Myocyte (in vitro differentiated cells): ENCODE measurements around the gene FOXD2. TPM values are rescaled to one million over a fixed set of nuclear protein-coding genes. Genes with fewer than 3 reads are reported as not detected.
"Not testable (repeated sequence)": the region's sequence is repeated elsewhere in the genome, so short reads cannot be mapped to it uniquely, and the experiment has no call there.

Experiments
- DNase-seq: peaks from one replicate; pipeline ENCODE4 v3.0.0-alpha.2; 2012; ENCODE audit warnings: low read depth
- total RNA-seq: library from RNA; depleted of rRNA; stranded (reverse); fragments of >200 nt; gene quantifications from 2 replicates; pipeline ENCODE4 v1.2.3, GENCODE V29; 2014

The FOXD2 gene
- total RNA-seq, 1 donor from 2014 or later: 0.37 TPM

DNA sequence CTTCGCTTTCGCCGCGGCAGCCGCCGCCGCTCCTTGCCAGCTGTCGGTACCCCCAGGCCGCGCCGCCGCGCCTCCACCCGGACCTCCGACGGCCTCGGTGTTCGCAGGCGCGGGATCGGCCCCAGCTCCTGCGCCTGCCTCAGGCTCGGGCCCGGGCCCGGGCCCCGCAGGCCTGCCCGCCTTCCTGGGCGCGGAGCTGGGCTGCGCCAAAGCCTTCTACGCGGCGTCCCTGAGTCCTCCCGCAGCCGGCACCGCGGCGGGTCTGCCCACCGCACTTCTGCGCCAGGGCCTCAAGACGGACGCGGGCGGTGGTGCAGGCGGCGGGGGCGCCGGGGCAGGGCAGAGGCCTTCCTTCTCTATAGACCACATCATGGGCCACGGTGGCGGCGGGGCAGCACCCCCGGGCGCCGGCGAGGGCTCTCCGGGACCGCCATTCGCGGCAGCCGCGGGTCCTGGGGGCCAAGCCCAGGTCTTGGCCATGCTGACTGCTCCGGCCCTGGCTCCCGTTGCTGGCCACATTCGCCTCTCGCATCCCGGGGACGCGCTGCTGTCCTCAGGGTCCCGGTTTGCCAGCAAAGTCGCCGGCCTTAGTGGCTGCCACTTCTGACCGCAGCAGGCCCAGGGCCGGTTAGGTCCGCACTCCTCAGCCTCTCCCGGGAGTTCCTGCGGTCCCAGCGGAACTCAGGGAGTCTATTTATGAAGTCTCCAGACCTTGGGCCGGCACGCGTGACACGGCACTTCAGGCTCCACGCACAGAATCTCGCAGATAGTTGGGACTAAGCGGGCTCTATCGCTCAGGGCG is 1.4 kb downstream of the FOXD2 start:
- DNase-seq: no peak

DNA sequence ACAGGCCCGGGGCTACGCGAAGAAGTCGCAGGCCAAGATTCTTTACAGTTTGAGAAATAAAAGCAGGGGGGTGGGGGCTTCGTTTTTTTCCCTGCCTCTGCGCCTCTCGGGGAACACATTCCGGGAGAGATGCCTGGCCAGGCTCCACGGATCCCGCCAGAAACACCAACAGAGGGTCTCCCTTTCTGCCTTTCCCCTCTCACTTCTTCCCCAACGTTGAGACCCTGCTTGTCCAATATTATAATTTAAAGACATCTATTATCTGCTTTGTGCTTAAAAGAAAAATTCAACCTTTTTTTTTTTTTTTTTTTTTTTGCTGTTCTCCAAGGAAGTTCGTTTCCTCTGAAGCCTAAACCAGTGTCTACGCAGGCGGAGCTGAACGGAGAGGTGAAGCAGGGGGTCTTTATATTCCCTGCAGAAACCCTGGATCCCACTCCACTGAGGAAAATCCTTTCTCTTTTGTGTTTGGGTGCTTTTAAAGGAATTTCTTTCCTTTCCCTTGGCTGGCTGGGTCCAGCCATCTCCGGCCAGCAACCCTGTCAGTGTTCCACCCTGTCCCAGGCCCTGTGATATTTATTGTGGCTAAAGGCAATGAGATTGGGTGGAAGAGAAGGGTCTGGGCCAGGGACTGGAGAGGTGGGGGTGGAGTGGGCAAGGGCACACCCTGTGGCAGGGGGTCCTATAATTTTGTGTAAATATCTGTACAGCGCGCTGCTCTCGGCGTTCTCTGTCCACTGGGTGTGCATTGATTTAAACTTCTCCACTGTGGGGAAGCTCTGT is 2.2 kb downstream of the FOXD2 start:
- DNase-seq: no peak

DNA sequence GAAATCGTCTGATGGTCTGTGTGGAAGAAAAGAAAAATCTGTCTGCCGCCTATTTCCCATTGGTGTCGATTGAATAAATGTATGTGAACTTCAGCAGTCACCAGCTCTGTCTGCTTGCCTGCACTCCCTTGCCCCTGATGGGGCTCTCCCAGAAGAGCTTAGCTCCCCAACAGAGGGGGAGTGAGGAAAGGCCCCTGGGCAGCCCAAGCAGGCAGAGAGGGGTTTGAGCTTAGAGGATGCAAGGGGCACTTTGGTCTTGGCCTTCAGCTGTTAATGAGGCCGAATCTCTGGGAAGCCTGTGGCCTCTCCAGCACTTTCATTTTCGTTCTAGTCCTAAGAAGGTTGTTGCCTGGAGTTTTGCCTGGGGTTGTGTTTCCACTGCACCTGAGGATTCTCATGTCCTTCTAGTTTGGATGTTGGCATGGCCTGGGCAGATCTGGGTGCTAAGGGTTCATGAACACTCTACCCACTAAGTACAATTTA is 2.8 kb downstream of the FOXD2 start:
- DNase-seq: no peak

DNA sequence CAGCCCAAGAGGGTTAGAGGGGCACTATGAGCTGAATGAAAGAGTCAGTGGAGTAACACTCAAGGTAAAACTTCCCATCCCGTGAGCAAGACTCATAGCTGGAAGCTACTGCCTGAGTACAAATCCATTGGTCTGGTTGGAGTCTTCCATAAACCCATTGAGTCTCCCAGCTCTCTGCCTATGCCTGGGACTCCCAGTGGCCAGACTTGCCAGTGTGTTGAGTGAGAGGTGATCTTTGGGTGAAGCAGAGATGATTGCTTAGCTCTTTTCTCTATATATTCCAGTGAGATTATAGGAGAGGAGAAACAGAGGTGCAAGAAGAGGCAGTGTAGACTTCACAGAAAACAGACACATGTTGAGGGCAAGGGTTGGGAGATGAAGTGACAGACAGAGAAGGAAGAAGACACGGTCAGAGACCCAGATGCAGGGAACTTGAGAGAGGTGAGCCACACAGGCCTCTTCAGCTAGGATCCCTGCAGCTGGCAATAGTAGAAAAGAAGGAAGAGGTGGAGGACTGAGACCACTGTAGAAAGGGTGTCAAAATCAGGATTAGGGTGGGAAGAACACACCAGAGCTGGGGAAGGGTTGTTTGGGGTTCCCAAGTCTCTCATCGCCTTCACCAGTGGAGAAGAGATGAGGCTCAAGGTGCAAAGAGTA is 3.7 kb downstream of the FOXD2 start:
- no peak for DNase-seq

DNA sequence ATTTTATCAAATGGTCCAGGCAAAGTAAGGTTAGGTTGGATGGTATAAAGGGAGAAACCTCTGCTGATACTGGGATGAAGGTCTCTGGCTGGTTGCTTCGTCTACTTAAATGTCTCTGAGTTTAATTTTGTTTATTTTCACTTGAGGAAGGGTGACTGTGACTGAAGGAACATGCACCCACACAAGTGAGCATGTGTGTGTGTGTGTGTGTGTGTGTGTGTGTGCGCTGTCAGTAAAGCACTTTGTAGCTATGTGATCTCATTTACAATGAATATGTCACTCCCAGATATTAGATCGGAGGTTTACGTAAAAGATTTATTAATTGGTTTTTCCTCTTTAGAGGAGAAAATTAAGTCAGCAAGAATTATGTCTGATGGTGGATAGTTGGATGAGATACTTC is 4.4 kb downstream of the FOXD2 start:
- no peak for DNase-seq

DNA sequence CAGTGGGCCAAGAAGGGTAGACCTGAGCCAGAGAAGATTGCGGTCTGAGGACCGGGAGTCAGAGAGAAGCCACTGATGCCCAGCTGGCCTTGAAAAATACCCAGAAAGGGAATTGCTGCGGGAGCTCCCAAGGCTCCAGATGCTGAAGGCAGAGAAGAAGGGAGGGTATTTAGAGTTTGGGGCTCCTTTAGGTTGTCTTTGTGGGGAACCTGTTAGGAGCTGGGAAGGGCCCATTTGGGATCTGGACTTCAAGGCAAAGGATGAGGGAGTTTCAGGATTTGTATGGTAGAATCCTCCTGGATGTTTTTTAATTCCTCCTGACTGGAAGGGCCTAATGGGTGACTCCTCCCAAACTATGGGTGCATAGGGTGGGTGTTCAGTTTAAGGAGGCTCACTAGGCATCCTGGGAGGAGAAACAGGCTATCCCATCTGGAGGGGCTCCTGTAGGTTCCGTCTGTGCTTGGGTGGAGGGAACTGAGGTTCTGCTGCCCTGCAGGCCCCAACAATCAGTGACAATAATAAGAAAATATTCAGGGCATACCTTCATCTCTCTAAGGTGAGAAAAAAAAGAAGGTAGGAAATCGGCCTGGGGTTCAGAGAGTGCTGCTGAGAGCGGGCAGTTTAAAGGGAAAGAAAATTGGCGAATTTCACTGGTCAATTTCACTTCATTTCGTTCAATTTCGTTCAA is 5.1 kb downstream of the FOXD2 start:
- DNase-seq: no peak

DNA sequence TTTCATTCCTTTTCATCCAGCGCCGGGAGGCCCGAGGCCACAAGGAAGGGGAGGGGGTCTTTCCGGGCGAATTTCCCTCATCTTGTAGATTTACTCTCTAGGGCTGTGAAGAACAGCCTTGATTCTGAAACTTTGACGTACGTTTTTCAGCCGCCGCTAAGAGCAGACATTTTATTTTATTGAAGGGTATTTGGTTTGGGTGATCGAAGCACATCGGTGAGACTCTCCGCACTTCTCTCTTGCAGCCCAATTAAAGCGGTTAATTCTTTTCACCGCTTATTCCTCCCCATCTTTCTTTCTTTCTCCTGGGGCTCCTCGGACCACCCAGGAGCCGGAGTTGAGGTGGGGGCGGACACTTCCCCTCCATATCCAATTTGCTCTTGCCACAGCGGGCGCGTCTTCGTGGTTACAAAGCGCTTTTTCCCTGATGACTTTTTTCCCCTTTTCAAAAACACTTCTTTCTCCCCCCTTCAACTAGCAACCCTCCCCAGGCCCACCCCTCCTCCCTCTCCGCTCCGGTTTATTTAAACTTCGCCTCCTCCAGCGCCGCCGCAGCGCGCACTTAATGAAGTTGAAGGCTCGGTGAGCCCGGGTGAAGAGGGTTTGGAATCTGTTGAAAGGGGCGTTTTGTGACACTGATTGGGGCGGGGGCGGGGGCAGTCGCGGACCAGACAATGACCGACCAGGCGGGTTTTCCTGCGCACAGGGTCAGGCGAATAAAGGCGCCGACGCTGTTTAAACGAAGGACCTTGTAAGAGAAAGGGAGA is 5.9 kb downstream of the FOXD2 start:
- DNase-seq: no peak

DNA sequence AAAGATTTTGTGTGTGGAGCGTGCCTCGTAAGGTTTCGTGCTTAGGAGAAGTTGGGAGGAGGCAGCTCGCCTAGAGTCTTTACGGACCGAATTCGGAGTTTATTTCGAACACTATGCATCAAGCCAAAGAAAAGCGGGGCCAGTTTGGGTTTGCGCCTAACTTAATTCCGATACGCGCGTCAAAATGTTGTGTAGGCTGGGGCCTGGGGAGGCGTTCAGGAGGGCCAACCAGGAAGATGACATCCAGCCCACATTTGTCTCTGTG is 6.4 kb downstream of the FOXD2 start:
- DNase-seq: no peak

DNA sequence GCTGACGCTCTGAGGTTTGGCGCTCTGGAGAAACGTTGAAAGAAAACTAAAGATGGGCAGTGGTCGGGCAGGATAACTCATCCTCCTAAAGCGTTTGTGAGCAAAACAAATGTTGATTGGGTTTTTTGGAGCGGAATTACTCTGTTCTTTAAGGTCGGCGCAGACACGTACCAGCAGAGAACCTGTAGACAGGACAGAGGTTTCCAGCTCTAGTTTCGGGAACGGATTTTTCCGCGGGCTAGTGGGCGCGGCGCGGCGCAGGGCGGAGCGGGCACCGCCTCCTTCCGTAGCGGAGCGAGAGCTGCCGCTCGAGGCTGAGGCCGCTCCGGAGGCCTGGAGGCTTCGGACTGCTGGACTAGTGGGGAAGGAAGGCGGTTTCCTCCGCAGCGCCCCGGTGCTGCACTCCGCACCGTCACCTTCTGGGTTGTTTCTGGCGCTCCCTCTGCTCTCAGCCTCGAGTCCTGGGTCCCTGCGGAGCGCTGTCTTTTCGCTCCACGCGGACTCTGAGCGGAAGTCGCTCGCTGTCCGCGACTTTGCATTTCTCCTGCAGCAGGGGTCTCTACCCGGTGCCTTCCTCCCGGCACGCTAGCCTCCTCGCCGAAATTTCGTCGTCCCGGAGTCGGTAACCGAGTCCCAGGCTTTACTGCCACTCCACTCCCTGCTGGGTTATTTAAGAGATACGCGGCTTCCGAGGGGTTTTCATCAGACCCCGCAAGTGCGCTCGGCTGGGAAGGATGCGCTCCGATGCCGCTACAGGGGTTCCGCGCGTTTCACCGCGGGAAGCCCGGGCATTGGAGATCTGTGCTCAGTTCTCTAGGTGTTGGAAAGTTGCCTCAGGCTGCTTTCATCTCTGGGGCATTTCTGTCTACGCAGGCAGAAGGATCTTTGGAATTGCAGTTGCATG is 7.0 kb downstream of the FOXD2 start:
- no peak for DNase-seq

DNA sequence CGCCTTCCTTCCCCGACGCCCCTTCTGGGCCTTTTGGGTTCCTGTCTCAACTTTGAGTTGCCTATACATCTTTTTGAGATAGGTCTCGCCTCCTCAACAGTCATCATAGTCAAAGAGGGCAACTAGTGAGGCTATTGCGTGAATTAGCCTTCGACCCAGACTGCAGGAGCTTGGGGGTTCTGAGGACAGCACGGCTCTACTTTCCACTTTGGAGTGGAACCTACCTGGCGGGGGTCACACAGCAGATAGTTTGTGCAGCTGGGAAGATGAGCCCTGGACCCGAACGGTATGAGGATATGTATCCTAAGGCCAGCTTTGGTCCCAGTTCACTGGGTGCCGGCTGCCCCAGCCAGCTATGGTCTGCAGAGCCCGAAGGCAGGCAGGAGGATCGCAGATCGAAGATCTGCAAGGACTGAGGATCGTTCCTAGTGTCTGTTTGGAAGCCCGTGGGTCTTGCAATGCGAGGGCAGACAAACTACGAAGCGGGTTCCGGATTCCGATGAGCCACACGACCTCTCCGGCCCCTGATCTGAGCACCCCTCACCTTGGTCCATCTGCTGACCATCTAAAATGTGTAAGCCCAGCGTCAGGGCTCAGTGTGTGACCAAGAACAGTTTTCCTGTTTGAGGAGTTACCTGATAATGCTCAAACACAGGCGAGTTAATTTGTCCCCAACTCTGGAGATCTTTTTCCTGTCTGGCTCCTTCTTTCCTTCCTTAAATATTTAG is 8.1 kb downstream of the FOXD2 start:
- no peak for DNase-seq

DNA sequence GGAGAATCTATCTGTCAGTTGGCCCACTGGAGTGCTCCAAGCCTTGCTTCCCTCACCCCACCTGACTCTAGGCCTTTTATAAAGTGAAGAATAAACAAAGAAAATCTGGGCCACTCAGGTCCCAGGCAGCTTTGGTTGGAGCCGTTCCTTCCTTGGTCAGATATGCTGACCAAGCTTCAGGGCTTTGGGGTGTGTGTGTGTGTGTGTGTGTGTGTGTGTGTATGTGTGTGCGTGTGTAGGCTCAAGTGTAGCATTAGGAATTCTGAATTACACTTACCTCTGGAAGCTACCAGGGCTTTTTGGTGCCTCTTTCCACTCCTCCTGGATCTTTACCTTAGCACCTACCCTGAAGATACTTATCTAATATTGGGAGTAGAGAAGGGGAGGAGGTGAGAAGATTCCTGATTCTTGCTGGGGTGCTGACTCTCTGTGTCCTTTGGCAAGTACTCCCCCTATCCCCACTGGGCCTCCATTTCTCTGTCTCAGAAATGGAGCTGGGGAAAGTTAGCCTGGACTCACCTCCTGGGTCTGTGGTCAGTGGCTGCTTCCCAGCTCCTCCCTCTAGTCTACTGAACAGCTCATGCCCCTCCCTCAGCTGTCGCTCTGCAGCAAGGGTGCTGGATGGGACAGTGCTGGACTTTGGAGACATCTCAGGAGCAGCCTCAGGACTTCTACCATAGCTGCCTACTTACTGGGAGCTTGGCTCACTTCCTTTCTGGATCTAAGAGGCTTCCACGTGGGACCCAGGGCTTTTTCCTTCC is 10.8 kb downstream of the FOXD2 start:
- DNase-seq: no peak

DNA sequence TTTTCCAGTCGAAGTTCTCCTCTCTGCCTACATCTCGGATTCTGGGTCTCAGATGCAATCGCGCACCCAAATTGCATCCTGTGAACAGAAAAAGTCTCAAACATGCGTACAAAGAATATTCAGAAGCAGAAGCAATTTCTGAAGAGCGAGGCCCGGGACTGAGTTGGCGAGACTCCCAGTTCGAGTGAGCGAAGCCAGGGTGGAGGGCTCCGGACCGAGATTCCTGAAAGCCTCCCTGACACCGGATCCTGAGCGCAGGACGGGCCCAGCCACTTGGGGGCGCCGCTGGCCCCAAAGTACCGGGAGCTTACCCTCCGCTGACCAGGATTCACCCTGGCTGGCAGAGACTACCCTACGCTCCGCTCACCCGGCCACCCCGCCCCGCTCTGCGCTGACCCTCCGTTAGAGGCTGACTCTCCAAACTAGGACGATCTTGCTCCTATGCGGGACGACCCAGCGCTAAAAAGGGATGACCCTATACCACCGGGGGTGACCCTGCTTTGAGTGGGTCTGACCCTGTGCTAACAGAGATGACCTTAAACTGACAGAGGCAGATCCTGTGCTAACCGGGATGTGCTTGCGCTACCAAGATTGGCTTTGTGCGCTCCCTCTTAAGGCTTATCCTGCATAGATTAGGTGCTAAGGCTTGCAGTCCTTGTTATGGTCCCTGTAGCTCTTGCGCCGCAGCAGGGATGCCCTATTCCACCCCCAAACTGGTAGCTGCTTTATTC is 12.1 kb downstream of the FOXD2 start:
- DNase-seq: no peak

DNA sequence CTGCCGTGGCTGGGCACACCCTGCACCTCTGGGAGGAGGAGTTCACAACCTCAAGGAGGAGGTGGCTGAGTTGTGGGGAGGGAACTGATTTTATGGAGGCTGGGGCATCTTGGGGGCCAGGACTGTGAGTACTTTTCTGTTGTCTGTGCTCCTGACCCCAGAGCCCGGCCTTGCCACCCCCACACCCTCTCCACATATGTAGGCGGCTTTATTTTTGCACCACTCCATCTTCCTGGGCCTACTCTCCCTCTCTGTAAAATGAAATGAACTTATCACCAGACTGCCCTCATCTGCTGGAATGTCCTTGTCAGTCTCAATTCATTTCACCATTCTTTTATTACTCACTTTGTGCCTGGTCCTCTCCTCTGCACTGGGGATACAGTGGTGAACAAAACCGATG is 12.8 kb downstream of the FOXD2 start:
- DNase-seq: no peak

DNA sequence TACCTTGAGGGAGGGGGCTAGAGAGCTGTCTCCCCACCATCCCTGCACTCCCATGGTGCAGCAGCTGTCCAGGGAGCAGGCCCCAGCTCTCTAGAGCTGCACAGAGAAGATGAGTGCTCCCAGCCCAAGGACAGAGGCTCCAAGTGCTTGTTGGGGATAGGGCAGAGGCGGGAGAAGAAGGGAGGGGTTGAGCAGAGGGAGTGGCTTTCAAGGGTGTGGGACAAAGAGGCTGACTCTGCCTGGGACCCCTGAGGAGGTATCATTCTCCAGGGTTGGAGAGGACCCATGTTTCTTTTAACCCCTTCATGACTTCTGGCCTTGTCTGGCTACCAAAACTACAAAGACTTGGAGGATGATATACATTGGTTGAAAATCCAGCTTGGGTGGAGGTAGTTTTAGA is 14.6 kb downstream of the FOXD2 start:
- no peak for DNase-seq

DNA sequence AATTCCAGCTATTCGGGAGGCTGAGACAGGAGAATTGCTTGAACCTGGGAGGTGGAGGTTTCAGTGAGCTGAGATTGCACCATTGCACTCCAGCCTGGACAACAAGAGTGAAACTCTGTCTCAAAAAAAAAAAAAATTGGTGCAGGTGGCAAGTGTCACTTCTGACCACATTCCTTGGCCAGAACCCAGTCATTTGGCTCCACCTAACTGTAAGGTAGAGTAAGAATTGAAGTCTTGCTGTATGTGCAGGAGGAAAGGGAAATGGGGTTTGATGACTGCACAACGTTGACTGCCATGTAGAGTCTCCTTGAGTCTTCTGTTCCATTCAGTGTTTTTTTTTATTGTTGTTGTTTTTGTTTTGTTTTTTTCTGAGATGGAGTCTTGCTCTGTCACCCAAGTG is 16.1 kb downstream of the FOXD2 start:
- not testable (repeated sequence) for DNase-seq

DNA sequence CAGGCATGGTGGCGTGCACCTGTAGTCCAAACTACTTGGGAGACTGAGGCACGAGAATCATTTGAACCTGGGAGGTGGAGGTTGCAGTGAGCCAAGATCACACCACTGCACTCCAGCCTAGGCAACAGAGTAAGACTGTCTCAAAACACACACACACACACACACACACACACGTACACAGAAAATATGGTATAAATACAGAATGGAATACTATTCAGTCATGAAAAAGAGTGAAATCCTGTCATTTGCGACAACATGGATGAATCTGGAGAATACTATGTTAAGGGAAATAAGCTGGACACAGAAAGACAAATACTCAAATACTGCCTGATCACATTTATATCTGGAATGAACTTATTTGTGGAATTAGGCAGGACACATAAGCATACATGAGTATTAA is 18.4 kb downstream of the FOXD2 start:
- DNase-seq: no peak

DNA sequence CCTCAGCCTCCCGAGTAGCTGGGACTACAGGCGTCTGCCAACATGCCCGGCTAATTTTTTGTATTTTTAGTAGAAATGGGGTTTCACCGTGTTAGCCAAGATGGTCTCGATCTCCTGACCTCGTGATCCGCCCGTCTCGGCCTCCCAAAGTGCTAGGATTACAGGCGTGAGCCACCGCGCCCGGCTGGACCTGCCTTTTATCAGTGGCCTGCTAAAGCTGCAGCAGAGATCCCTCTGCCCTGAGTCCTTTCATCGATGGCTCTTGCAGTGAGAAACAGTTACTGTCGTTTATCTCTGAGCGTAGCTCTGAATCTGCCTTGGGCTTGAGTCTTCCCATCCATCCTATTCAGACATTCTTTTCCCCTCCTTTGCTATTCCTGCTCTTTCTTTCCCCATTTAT is 19.7 kb downstream of the FOXD2 start:
- DNase-seq: not testable (repeated sequence)
